MCF 10A (cell line): ENCODE results near the gene AKNA. TPM values are rescaled to one million over a fixed set of nuclear protein-coding genes. Genes with fewer than 3 reads are reported as not detected.

ENCODE experiments used
- BruUV-seq: library from RNA; stranded (reverse); fragments of 400-500 nt; replicated peaks from 2 replicates; lab custom pipeline; 2021; lab: Mats Ljungman, UMichigan
- CTCF ChIA-PET: fragments of 300-600 bp; sonication (Branson Sonifier 250); formaldehyde crosslinking; extraction: SDS; loops from one replicate; lab custom pipeline; 2021; ENCODE audit warnings: antibody characterized with exemption, inconsistent platforms; lab: Yijun Ruan, JAX
- POLR2A ChIA-PET: fragments of 300-600, 350-650 bp; sonication (Branson Sonifier 250); formaldehyde crosslinking; extraction: SDS; loops from one replicate; lab custom pipeline; 2020; ENCODE audit warnings: antibody characterized with exemption, inconsistent platforms; lab: Yijun Ruan, JAX
- DNase-seq: peaks from one replicate; pipeline ENCODE4 v3.0.0-alpha.2; 2018; ENCODE audit not compliant: unreplicated experiment
- H3K27ac Mint-ChIP-seq: one replicate; pipeline ENCODE4 v1.8.0; 2022; ENCODE audit warnings: mild to moderate bottlenecking, low read depth, mixed read lengths; ENCODE audit not compliant: unreplicated experiment
- H3K27me3 Mint-ChIP-seq: one replicate; pipeline ENCODE4 v1.8.0; 2022; ENCODE audit warnings: mixed read lengths; ENCODE audit not compliant: insufficient read depth, unreplicated experiment
- H3K36me3 Mint-ChIP-seq: one replicate; pipeline ENCODE4 v1.8.0; 2022; ENCODE audit warnings: mild to moderate bottlenecking, moderate library complexity, mixed read lengths; ENCODE audit not compliant: insufficient read depth, unreplicated experiment
- H3K4me1 Mint-ChIP-seq: one replicate; pipeline ENCODE4 v1.8.0; 2022; ENCODE audit warnings: mixed read lengths; ENCODE audit not compliant: insufficient read depth, unreplicated experiment
- H3K4me3 Mint-ChIP-seq: one replicate; pipeline ENCODE4 v1.8.0; 2022; ENCODE audit warnings: mild to moderate bottlenecking, moderate library complexity, mixed read lengths; ENCODE audit not compliant: unreplicated experiment
- H3K9me3 Mint-ChIP-seq: one replicate; pipeline ENCODE4 v1.8.0; 2022; ENCODE audit warnings: mixed read lengths; ENCODE audit not compliant: unreplicated experiment
- CTCF ChIP-seq: fragments of 200-600 bp; IDR thresholded peaks from one replicate; pipeline ENCODE4 v1.8.0; 2022; ENCODE audit warnings: antibody characterized with exemption, mild to moderate bottlenecking; ENCODE audit not compliant: unreplicated experiment
- intact Hi-C: fragments of 100-400 bp; cut with micrococcal nuclease; formaldehyde crosslinking; loops from 2 replicates; pipeline ENCODE4 v1.14.1; 2022
- total RNA-seq: library from RNA; stranded (reverse); gene quantifications from 2 replicates; pipeline ENCODE4 v1.2.3, GENCODE V29; 2022

Gene AKNA
- total RNA-seq, 1 experiment from 2014 or later, result 10.9 TPM

GRCh38 chr9:114376586-114377445 is 11.0 kb downstream of the AKNA start:
- Mint-ChIP-seq H3K4me1 (peaks cover 4% of the 10 kb centered on the region), H3K27me3 (no peaks in the 10 kb centered on the region), H3K27ac (no peak overlapping the region), H3K9me3 (no peaks in the 10 kb centered on the region), H3K36me3 (peaks cover 9% of the 10 kb centered on the region), H3K4me3 (no peak overlapping the region)
- TF ChIP-seq CTCF, result no peak
- no peak for DNase-seq
- intact Hi-C loops, result no loop called here
- POLR2A ChIA-PET, result no interaction called here
- CTCF ChIA-PET, result interaction anchor here (0.7 to 1.6 kb wide), 3 partner anchors 10 to 129 kb away, joined by 3 to 4 read pairs (median 3); no protein-coding TSS in a partner anchor
- no TSS peak for BruUV-seq

GRCh38 chr9:114375386-114376175 is 12.2 kb downstream of the AKNA start:
- H3K9me3 Mint-ChIP-seq, result no peaks in the 10 kb centered on the region
- POLR2A ChIA-PET, result no interaction called here
- H3K36me3 Mint-ChIP-seq, result peaks cover 9% of the 10 kb centered on the region
- H3K27me3 Mint-ChIP-seq, result no peaks in the 10 kb centered on the region
- CTCF ChIA-PET, result no interaction called here
- intact Hi-C loops, result no loop called here
- BruUV-seq, result no TSS peak
- no peak for DNase-seq
- no peak overlapping the region for H3K27ac Mint-ChIP-seq
- H3K4me3 Mint-ChIP-seq, result no peak overlapping the region
- no peak for TF ChIP-seq CTCF
- peaks cover 9% of the 10 kb centered on the region for H3K4me1 Mint-ChIP-seq

GRCh38 chr9:114374936-114375335 is 12.8 kb downstream of the AKNA start:
- no TSS peak for BruUV-seq
- Mint-ChIP-seq H3K27ac (no peak overlapping the region), H3K4me1 (peaks cover 9% of the 10 kb centered on the region), H3K27me3 (no peaks in the 10 kb centered on the region), H3K36me3 (peaks cover 5% of the 10 kb centered on the region), H3K9me3 (no peaks in the 10 kb centered on the region), H3K4me3 (no peak overlapping the region)
- no peak for TF ChIP-seq CTCF
- POLR2A ChIA-PET, result no interaction called here
- intact Hi-C loops, result no loop called here
- DNase-seq, result no peak
- CTCF ChIA-PET, result no interaction called here

GRCh38 chr9:114373960-114374730 is 13.6 kb downstream of the AKNA start:
- TF ChIP-seq CTCF, result no peak
- Mint-ChIP-seq H3K4me1 (peaks cover 9% of the 10 kb centered on the region), H3K9me3 (no peaks in the 10 kb centered on the region), H3K27me3 (no peaks in the 10 kb centered on the region), H3K4me3 (no peak overlapping the region), H3K27ac (no peak overlapping the region), H3K36me3 (peaks cover 5% of the 10 kb centered on the region)
- no TSS peak for BruUV-seq
- CTCF ChIA-PET, result no interaction called here
- DNase-seq, result no peak
- intact Hi-C loops, result no loop called here
- POLR2A ChIA-PET, result no interaction called here
